H9 (cell line): Measurements from ENCODE around the gene GCM1. TPM values are rescaled to one million over a fixed set of nuclear protein-coding genes. Genes with fewer than 3 reads are reported as not detected.

Source experiments
- DNase-seq: peaks from one replicate; pipeline ENCODE4 v3.0.0-alpha.2; 2017
- H2AFZ ChIP-seq: one replicate; pipeline ENCODE4 v1.6.1; 2013; ENCODE audit warnings: mild to moderate bottlenecking, low read length, control low read depth, moderate library complexity
- H2AK5ac ChIP-seq: 2 replicates; pipeline ENCODE4 v1.6.1; 2013; ENCODE audit warnings: low read length, control low read depth, mixed read lengths; ENCODE audit not compliant: insufficient read length
- H2BK120ac ChIP-seq: one replicate; pipeline ENCODE4 v1.6.1; 2013; ENCODE audit warnings: low read depth, mild to moderate bottlenecking, low read length, control low read depth, inconsistent platforms; ENCODE audit not compliant: poor library complexity, severe bottlenecking
- H2BK12ac ChIP-seq: 2 replicates; pipeline ENCODE4 v1.6.1; 2013; ENCODE audit warnings: low read length, control low read depth, mixed read lengths, low read depth; ENCODE audit not compliant: insufficient read length
- H2BK15ac ChIP-seq: 2 replicates; pipeline ENCODE4 v1.6.1; 2013; ENCODE audit warnings: low read depth, low read length, control low read depth
- H2BK20ac ChIP-seq: one replicate; pipeline ENCODE4 v1.6.1; 2013; ENCODE audit warnings: low read depth, mild to moderate bottlenecking, low read length, control low read depth, inconsistent platforms; ENCODE audit not compliant: poor library complexity, severe bottlenecking
- H2BK5ac ChIP-seq: 2 replicates; pipeline ENCODE4 v1.6.1; 2013; ENCODE audit warnings: low read length, control low read depth, mixed read lengths; ENCODE audit not compliant: insufficient read length
- H3K14ac ChIP-seq: 2 replicates; pipeline ENCODE4 v1.6.1; 2013; ENCODE audit warnings: low read length, control low read depth; ENCODE audit not compliant: insufficient read depth
- H3K18ac ChIP-seq: 2 replicates; pipeline ENCODE4 v1.6.1; 2013; ENCODE audit warnings: low read depth, mild to moderate bottlenecking, mixed read lengths, low read length, control low read depth; ENCODE audit not compliant: insufficient read length
- H3K23ac ChIP-seq: 2 replicates; pipeline ENCODE4 v1.6.1; 2013; ENCODE audit warnings: low read length, control low read depth, mixed read lengths, low read depth; ENCODE audit not compliant: insufficient read length
- H3K23me2 ChIP-seq: 2 replicates; pipeline ENCODE4 v1.6.1; 2013; ENCODE audit warnings: low read depth, mild to moderate bottlenecking, mixed read lengths, low read length, control low read depth; ENCODE audit not compliant: insufficient read length, poor library complexity, severe bottlenecking
- H3K27ac ChIP-seq: 2 replicates; pipeline ENCODE4 v1.5.1; 2013; ENCODE audit warnings: low read length, control low read depth, mixed read lengths, low read depth; ENCODE audit not compliant: insufficient read length
- H3K27me3 ChIP-seq: 2 replicates; pipeline ENCODE4 v1.6.1; 2013; ENCODE audit warnings: low read length, control low read depth, inconsistent platforms; ENCODE audit not compliant: insufficient read depth
- H3K4ac ChIP-seq: 2 replicates; pipeline ENCODE4 v1.6.1; 2013; ENCODE audit warnings: low read depth, mild to moderate bottlenecking, control low read depth, inconsistent platforms, low read length, moderate library complexity
- H3K4me1 ChIP-seq: 2 replicates; pipeline ENCODE4 v1.6.1; 2013; ENCODE audit warnings: low read length, control low read depth, inconsistent platforms; ENCODE audit not compliant: insufficient read depth
- H3K4me2 ChIP-seq: 2 replicates; pipeline ENCODE4 v1.6.1; 2013; ENCODE audit warnings: low read length, control low read depth, mixed read lengths; ENCODE audit not compliant: insufficient read length, insufficient read depth
- H3K56ac ChIP-seq: 2 replicates; pipeline ENCODE4 v1.6.1; 2013; ENCODE audit warnings: low read depth, mild to moderate bottlenecking, mixed read lengths, low read length, control low read depth; ENCODE audit not compliant: insufficient read length
- H3K79me1 ChIP-seq: 2 replicates; pipeline ENCODE4 v1.6.1; 2013; ENCODE audit warnings: low read depth, mild to moderate bottlenecking, moderate library complexity, low read length, control low read depth, inconsistent platforms; ENCODE audit not compliant: insufficient read depth, poor library complexity, severe bottlenecking
- H3K79me2 ChIP-seq: 2 replicates; pipeline ENCODE4 v1.6.1; 2013; ENCODE audit warnings: low read length, control low read depth, inconsistent platforms; ENCODE audit not compliant: insufficient read depth
- H3K9ac ChIP-seq: 2 replicates; pipeline ENCODE4 v1.6.1; 2013; ENCODE audit warnings: low read length, control low read depth, mixed read lengths; ENCODE audit not compliant: insufficient read length; ENCODE audit errors: extremely low read depth
- H3K9me3 ChIP-seq: one replicate; pipeline ENCODE4 v1.6.1; 2013; ENCODE audit warnings: low read depth, low read length, inconsistent platforms; ENCODE audit not compliant: control insufficient read depth
- H3T11ph ChIP-seq: one replicate; pipeline ENCODE4 v1.6.1; 2013; ENCODE audit warnings: mild to moderate bottlenecking, low read length, control low read depth, inconsistent platforms
- H4K20me1 ChIP-seq: one replicate; pipeline ENCODE4 v1.6.1; 2013; ENCODE audit not compliant: control insufficient read depth, insufficient read length, insufficient read depth
- H4K5ac ChIP-seq: 2 replicates; pipeline ENCODE4 v1.6.1; 2013; ENCODE audit warnings: low read depth, mild to moderate bottlenecking, mixed read lengths, low read length, control low read depth; ENCODE audit not compliant: insufficient read length
- H4K8ac ChIP-seq: replicated peaks from 2 replicates; pipeline ENCODE4 v1.6.1; 2013; ENCODE audit warnings: low read length, control low read depth, mixed read lengths, low read depth; ENCODE audit not compliant: insufficient read length
- H4K91ac ChIP-seq: 2 replicates; pipeline ENCODE4 v1.6.1; 2013; ENCODE audit warnings: low read depth, mild to moderate bottlenecking, moderate library complexity, mixed read lengths, low read length, control low read depth; ENCODE audit not compliant: insufficient read length
- H3K27ac Mint-ChIP-seq, 3 experiments: 2 replicates in 2 of 3; 3 replicates in 1 of 3; pipeline ENCODE4 v1.8.0; 2020 to 2021; ENCODE audit warnings: mixed read lengths in 3 of 3, mild to moderate bottlenecking in 1 of 3, moderate library complexity in 1 of 3
- H3K27me3 Mint-ChIP-seq: 2 replicates; pipeline ENCODE4 v1.8.0; 2021; ENCODE audit warnings: low read depth, mild to moderate bottlenecking, moderate library complexity, mixed read lengths
- H3K36me3 Mint-ChIP-seq, 3 experiments: 2 replicates in 2 of 3; 3 replicates in 1 of 3; pipeline ENCODE4 v1.8.0; 2020 to 2021; ENCODE audit warnings: low read depth in 3 of 3, mixed read lengths in 3 of 3; ENCODE audit not compliant: insufficient read depth in 1 of 3
- H3K4me1 Mint-ChIP-seq, 2 experiments: 2 replicates each; pipeline ENCODE4 v1.8.0; 2020; ENCODE audit warnings: mixed read lengths in 2 of 2
- H3K4me3 Mint-ChIP-seq, 2 experiments: 2 replicates in 1 of 2; 3 replicates in 1 of 2; pipeline ENCODE4 v1.8.0; 2020 to 2021; ENCODE audit warnings: mild to moderate bottlenecking in 2 of 2, mixed read lengths in 2 of 2, moderate library complexity in 1 of 2
- H3K9me3 Mint-ChIP-seq, 2 experiments: 2 replicates in 1 of 2; 3 replicates in 1 of 2; pipeline ENCODE4 v1.8.0; 2020; ENCODE audit warnings: mild to moderate bottlenecking in 2 of 2, mixed read lengths in 2 of 2, moderate library complexity in 1 of 2
- CTCF ChIP-seq: fragments of 200-600 bp; sonication (generic); conservative IDR thresholded peaks from 3 replicates; pipeline ENCODE4 v1.8.0; 2021; ENCODE audit warnings: antibody characterized with exemption, mild to moderate bottlenecking
- total RNA-seq: library from RNA; stranded (reverse); gene quantifications from 2 replicates; pipeline ENCODE4 v1.2.1, GENCODE V29; 2021

The GCM1 gene
- total RNA-seq, 1 experiment from 2014 or later = not detected

GRCh38 chr6:53089948-53090347 is 58.7 kb downstream of the GCM1 start:
- no peak for DNase-seq
- Mint-ChIP-seq H3K36me3 (peaks cover 12 to 71% (median 36%) of the 10 kb centered on the region in 3 experiments; a peak in 6 of 7 replicates), H3K9me3 (no peaks in the 10 kb centered on the region), H3K4me3 (no peak overlapping the region), H3K4me1 (no peaks in the 10 kb centered on the region), H3K27me3 (no peaks in the 10 kb centered on the region), H3K27ac (no peak overlapping the region)
- Histone ChIP-seq H3K18ac (no peak overlapping the region), H4K8ac (no peak overlapping the region), H3K23ac (no peak overlapping the region), H2BK120ac (no peak overlapping the region), H3K27me3 (no peaks in the 10 kb centered on the region), H3T11ph (no peak overlapping the region), H3K79me1 (no peaks in the 10 kb centered on the region), H4K5ac (no peak overlapping the region), H2BK12ac (no peak overlapping the region), H4K91ac (no peak overlapping the region), H3K4me1 (no peaks in the 10 kb centered on the region), H2BK5ac (no peak overlapping the region), H2AK5ac (no peak overlapping the region), H2BK20ac (no peak overlapping the region), H4K20me1 (no peaks in the 10 kb centered on the region), H3K79me2 (no peaks in the 10 kb centered on the region), H3K9ac (no peak overlapping the region), H3K27ac (no peak overlapping the region), H2AFZ (no peak overlapping the region), H3K56ac (no peak overlapping the region), H2BK15ac (no peak overlapping the region), H3K9me3 (no peaks in the 10 kb centered on the region), H3K23me2 (no peaks in the 10 kb centered on the region), H3K14ac (no peak overlapping the region), H3K4ac (no peak overlapping the region), H3K4me2 (no peak overlapping the region)
- TF ChIP-seq CTCF = no peak
